NCI-H128 (cell line): ENCODE results near the gene TLL2.

Source experiments
- DNase-seq: peaks from one replicate; lab custom pipeline; 2025; ENCODE audit not compliant: unreplicated experiment; lab: John Stamatoyannopoulos, UW

Gene TLL2

DNA sequence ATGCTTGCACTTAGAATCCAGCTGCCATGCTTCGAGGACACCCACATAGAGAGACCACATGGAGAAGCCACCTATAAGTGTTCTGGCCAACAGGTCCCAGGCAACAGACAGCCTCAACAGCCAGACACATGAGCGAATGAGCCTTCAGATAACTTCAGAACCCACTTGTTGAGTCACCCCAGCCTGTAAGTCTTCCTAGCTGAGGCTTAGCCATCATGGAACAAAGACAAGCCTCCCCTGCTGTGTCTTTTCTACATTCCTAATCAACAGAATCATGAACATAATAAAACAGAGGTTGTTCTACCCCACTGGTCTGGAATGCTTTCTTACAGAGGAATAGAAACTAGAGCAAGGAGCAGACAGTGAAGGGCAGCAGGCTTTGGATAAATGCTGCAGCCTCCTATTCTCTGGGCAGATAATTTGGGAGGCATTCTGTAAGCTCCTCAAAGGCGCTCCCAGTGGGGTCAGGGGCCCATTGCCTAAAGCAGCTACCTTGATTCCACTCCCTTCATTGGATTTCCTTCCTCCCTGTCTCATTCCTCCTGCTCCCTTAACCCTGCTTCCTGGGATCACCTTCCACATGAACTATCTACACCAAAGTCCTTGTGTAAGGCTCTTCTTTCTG is 4.6 kb downstream of the TLL2 start:
- DNase-seq, result no peak

DNA sequence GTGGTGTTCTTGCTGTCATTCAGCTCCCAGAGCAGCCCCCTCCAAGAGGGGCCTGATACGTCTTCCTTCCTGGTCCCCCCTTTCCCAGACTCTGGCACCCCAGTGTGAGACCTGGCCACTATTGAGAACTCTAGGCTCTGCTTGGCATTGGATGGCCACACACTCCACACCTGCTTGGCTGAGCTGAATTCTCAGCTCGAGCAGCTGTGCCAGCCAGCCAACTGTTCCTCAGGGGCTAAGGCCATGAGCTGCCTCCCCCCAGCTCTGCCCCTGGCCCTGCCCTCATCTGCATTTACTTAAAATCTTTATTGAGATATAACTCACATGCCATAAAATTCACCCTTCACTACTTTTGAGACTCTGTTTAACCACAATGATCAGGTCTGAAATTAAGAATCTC is 6.7 kb downstream of the TLL2 start:
- no peak for DNase-seq

DNA sequence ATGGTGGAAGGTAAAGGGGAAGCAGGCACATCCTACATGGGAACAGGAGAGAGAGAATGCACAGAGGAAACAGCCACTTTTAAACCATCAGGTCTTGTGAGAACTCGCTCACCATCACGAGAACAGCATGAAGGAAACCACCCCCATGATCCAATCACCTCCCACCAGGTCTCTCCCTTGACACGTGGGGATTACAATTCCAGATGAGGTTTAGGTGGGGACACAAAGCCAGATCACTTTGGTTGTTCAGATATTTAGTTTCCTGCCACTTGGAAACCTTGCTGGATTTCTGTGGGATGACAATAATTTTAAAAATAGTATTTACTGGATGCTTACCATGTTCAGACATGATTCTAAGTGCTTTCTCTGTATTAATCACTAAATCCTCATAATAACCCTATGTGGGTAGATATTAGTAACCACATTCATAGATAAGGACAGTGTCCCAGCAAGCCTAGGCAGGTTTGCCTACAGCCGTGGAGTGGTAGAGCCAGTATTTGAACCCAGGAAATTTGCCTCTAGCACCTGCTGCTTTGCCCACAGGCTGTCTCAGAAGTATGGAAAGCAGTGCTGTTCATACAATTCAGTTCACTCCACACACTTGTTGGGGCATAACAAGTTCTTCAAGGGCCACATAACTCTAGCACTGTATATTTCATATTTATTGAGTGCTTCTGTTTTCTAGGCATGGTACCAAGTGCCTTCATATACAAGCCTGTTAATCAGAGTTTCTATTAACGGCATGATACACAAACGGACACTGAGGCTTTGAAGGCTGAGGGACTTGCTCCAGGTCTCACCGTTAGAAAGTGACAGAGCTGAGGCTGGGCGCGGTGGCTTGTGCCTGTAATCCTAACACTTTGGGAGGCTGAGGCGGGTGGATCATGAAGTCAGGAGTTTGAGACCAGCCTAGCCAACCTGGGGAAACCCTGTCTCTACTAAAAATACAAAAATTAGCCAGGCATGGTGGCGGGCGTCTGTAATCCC is 8.3 kb downstream of the TLL2 start:
- DNase-seq, result no peak

DNA sequence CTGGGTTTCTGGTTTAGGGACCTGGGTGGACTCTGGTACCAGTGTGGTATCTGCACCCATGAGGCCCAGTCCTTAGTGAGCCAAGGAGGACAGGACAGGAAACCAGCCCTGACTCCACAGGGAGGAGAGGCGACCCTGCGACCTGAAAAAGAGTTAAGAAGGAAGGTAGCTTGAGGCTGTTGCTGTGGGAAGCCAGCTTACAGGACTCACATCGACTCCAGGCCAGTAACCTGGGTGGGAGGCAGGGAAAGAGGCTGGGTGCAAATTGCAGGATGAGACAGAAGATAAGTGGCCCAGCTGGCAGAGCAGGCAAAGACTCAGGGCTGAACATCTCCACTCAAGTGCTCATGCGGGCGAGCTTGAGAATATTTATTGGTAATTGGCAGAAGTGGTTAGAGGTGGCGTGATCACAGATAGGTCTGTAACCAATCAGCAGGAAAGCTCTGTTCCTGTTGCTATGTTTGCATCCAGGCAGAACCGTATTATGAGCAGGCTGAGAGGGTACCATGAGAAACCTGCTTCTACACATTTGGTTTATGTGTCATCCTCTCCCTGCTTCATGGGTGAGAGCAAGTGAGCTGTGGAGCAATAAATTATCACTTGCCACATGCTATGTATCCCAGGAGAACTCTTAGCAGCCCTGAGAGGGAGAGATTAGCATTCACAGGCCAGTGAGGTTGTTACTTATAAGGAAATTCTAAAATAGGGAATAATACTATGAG is 11.0 kb downstream of the TLL2 start:
- peak; percentile 35 for DNase-seq

DNA sequence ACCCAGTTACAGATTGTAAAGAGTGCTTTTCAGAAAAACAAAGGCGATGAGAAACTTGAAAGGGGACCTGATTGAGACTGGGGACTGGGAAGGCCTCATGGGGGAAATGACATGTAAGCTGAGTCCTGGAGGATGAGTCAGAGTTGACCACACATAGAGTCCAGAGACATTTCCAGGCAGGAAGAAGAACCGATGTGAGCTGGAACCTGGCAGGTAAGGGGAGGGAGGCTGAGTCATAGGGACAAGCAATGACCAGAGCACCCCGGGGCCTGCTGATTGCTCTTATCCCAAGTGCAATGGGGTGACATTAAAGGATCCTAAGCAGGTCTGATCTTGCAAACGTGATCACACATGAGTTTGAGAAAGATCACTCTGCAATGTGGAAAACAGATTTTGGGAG is 11.7 kb downstream of the TLL2 start:
- no peak for DNase-seq

DNA sequence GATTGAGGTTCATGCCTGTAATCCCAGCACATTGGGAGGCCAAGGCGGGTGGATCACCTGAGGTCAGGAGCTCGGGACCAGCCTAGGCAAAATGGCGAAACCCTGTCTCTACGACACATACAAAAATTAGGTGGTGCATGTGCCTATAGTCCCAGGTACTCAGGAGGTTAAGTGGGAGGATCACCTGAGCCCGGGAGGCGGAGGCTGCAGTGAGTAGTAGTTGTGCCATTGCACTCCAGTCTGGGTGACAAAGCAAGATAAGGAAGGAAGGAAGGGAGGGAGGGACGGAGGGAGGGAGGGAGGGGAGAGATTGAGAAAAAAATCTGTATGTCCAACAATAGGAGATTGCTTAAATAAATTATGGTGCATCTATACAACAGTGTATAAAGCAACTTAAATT is 13.2 kb downstream of the TLL2 start:
- DNase-seq, result no peak

DNA sequence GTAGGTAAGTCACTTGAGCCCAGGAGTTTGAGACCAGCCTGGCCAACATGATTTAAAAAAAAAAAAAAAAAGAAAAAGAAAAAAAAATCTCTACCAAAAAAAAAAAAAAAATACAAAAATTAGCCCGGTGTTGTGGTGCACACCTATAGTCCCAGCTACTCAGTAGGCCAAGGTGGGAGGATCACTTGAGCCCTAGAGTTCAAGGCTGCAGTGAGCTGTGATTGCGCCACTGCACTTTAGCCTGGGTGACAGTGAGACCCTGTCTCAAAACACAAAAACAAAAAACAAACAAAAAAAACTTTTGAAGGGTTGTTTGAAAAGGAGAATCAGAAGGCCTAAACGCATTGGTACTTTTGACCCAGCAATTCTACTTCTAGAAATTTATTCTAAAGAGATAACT is 13.7 kb downstream of the TLL2 start:
- no peak for DNase-seq

DNA sequence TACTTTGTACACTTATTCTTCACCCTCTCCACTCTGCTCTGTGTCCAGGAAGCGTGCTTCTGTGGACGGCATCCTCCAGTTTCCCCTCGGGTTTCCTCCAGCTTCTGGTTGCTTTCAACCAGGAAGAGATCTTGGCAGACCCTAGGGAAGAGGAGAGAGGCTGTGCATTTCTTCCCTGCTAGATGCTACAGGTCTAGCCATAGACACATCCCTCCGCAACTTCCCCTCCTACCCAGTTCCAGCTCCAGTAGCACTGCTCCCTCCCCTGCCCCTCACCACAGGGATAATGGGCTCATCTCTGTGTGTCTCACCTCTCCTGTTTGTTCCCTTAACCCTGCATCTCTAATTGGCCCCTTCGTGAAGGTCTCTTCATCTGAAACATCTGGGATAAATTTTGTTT is 16.3 kb downstream of the TLL2 start:
- no peak for DNase-seq

DNA sequence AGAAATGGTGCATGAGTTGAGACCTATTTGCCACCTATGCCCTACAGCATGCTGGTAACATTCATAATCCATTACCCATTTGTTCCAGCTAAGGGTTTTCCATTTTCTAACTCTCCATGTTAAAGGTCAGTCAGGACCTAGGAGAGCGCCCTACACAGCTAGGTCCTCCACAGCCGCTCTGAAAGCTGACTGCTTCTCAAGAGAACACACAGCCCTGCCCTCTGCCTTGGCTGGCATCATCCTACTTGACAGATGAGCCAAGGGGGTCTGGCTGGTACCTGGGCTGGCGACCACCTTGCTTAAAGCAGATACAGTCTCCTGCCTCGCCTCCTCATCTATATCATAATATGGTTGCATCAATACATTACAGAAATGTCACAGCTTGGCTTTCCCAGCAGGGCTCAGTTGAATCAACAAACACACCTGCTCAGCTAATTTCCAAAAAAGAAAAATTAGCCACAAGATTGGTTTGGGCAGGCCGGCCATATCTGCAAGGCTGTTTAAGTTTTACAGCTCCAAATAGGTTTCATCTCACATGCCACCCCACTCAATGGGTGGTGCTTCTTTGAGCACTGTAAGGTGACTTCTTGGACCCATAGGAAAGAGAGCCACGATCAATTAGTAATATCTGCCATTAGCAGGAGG is 17.3 kb downstream of the TLL2 start:
- DNase-seq, result no peak

DNA sequence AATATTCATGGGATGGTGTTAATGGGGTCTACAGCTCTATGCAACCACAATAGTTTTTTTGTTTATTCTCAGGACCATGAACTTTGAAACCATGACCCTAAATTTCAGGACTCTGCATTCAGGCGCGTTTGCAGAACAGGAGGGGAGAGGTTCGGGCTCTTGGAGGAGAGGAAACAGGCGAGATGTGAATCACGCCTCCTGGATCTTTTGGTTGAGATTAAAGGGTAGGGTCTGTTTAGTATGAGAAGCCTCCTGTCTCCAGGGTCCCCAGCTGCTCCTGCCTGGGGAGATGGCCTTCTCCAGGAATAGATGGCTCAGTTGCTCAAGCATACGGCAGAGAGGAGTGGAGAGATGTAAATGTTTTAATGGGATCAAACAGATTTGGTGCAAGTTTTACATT is 18.2 kb downstream of the TLL2 start:
- DNase-seq, result no peak

DNA sequence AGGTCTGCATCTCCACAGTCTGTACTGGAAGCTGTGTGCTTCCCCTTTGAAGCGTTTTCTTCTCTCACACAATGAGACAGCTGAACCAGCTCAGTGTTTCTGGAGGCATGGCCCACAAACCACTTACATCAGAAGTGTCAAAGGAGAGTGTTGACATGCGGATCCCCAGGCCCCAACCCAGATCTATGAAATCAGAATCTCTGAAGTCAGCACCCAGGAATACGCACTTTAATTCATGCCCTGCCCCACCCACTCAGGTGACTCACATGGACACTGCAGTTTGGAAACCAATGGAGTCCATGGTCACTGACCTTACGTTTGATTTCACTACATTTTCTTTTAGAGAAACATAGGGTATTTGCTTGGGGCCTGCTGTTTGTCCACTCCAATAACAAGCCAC is 19.0 kb downstream of the TLL2 start:
- no peak for DNase-seq

DNA sequence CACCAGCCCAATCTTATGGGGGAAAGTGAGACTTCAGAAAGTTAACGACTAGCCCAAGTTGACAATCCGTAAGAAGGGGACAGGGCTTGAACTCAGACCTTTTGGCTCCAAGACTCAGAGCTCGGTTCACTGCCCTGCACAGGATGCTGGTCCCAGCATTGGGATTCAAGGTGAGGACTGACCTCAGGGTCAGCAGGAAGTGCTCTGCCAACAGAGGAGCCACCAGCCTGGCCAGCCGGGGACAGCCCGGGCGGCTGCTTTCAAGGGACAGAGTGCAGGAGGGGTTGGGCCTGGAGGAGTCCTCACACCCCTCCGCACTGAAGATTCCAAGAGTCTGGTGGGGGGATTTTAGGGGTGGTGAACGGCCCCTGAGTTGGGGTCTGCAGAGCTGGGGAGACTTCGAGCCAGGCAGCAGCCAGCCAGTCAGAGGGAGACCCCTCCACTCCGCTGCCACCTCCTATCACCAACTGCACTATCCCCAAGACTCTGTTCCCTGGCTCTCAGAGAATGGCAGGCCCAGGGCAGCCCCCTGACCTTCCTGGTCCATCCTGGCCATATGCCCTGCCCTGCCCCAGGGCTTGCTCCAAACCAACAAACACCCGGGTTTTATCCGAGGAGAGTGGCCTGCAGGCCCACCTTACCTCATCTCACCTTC is 19.7 kb downstream of the TLL2 start:
- no peak for DNase-seq

DNA sequence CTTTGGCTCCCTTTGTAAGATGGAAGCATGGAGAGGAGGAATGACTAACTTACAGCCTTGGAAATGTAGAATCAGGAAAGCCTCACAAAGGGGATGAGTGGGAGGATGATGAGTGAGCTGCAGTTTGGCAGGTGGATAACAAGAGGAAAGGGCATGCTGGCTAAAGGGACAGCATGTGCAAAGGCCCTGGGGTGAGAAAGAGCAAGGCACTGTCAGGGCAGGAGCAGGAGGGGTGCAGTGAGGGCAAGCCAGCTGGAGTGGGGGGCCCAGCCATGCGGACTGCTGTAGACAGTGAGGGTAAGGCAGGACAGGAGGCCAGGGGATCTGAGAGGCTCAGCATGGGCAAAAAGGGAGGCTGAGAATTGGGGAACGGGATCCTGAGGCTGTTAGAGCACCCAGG is 20.5 kb downstream of the TLL2 start:
- no peak for DNase-seq

DNA sequence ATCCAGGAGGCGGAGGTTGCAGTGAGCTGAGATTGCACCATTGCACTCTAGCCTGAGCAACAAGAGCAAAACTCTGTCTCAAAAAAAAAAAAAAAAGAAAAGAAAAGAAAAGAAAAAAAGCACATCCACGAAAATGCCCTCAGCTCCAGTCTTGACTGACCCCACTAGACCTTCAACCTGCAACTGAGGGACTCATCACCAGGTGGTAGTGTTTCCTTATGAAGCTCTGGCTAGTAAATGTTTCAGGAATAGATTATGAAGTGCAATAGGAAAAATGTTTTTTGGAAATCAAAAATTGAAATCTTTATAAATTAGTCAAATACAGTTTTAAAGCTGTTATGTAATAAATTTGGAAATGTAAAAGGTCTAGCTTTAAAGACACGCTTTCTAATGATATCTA is 22.4 kb downstream of the TLL2 start:
- DNase-seq, result peak; percentile 7

DNA sequence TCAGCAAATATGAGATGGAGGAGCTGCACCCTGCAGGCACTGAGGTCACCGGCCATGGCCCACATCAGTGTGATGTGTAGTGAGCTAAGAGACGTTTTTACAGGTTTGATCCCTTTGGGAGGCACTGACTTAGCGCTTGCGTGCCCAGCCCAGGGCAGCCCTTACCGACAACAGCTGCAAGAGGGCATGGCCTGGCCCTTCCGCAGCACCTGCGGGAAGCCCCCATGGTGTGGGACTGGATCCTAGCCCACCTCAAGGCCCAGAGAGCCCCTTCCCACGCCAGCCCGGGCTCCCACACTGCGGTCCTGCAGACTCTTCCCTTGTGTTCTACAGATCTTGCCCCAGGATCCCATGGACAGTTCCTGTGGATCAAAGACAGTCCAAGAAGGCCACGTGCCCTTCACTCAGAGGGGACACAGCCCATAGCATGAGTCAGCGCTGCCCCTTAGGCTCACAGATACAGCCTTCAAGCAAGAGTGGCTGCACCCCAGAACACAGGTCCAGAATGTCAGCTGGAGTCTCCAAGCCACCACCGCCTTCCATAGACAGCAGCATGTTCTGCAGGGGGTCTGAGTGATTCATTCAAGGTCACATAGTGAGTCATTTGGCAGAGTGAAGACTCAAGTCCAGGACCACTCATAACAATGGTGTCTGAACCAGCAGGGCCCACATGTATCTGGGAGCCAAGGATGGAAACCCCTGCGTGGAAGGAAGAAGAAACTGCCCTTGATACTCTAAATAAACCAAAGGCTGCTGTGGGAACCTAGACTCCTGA is 25.4 kb downstream of the TLL2 start:
- DNase-seq, result no peak

DNA sequence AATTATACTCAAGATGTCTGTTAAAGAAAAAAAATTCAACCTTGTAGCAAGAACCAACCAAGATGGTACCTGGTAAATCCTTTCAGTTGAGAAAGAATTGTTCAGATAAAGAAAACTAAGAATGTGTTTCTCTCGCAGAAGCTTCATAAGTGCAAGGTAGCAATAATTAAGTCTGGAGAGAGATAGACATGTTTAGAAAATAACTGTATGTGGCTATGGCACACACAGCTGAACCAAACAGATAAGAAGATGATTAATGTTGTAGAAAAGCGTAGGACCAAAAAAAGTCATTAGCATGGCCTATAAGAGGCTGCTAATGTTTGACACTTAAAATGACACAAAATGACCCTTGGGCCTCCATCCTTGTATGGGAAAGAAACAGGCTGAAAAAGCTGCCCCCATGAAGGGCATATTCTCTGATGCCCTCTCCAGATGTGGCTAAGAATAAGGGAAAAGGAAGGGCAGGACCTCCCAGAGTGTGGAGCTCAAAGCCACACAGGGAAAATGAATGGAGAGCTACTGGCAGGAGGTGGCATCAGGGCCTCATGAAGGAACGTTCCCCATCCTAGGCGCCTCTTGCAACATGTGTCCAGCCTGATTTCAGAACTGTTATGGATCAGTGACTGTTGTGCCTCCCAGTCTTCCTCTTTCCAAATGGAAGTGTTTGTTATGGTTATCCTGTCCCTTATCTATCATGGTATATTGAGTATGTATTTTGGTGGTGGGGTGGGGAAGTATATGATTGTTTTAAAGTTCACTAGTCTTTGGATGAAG is 30.7 kb downstream of the TLL2 start:
- DNase-seq, result no peak

DNA sequence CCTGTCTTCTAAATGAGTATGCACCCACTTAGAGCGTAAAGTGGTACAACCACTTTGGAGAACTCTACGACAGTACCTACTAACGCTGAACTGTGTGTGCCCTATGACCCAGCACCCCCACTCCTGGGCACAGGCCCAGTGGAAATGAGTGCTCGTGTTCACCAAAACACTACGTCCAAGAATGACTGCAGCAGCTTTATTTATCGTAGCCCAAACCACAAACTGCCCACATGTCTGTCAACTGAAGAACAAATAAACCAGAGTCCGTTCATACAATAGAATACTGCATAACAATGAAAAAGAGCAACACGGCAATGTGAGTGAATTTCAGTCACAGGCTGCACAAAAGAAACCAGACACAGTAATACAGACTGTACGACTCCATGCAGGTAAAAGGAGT is 35.4 kb downstream of the TLL2 start:
- DNase-seq, result no peak

DNA sequence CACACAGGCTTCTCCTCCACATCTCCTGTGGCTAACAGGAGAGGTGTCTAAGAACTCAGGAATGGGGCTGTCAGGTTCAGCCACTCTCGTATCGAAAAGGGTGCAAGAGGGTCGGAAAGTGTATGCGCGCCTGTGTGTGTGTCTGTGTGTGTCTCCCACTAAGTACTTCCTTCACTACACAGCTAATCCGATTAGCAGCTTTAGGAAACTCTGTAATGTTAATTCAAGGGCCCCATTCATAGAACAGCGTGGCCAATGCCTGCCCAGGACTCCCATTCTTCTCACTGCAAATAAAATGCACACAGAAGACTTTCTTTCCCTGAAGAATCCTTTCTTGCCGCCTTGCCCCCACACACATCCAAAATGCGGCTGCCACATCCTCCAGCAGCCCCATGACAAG is 39.9 kb downstream of the TLL2 start:
- no peak for DNase-seq

DNA sequence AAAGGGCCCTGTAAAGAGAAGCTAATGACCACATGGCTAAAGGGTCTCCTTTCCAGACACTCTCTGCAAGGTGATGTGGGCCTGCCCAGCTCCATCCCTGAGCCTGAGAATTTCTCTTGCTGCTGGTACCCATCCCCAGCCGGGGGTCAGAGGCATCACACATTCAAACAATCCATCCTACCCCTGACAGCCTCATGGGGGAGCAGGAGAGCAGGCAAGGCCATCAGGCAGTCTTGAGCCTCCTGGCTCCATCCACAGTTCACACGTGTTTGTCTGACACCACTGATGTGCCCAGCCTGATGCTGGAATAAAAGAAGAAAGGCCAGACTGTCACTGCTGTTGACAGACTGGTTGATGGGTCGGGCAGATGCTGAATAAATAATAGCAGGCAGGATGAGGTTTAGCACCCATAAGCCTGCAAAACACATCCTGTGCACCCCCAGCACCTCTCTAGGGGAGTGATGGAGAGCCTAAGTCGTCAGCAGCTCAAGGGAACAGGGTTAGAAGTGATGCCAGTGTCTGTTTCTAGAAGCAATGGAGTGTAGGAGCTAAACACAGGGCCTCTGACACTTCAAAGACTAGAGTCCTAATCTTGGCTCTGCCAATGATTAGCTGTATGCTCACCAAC is 43.5 kb downstream of the TLL2 start:
- no peak for DNase-seq
